Neural cell (in vitro differentiated cells): ENCODE measurements around the gene TFF2. TPM values are rescaled to one million over a fixed set of nuclear protein-coding genes. Genes with fewer than 3 reads are reported as not detected.

Experiments
- H2AFZ ChIP-seq: fragments of 200-600, 300-800 bp; sonication (generic), shearing (Covaris generic); 2 replicates; pipeline ENCODE4 v1.6.0; 2014; ENCODE audit warnings: low read depth, mild to moderate bottlenecking, antibody characterized with exemption, low read length, moderate library complexity
- H3F3A ChIP-seq: fragments of 200-600 bp; shearing (Covaris generic); 2 replicates; pipeline ENCODE4 v1.6.1; 2016; ENCODE audit warnings: mild to moderate bottlenecking, moderate library complexity, mixed read lengths, antibody characterized with exemption, low read length; ENCODE audit not compliant: insufficient read depth, poor library complexity, severe bottlenecking
- H3K27ac ChIP-seq: fragments of 200-600, 300-800 bp; sonication (generic), shearing (Covaris generic); 2 replicates; pipeline ENCODE4 v1.5.1; 2014; ENCODE audit warnings: mild to moderate bottlenecking, low read length, moderate library complexity
- H3K27me3 ChIP-seq: fragments of 300-800, 200-600 bp; sonication (generic), shearing (Covaris generic); 2 replicates; pipeline ENCODE4 v1.6.0; 2014; ENCODE audit warnings: mild to moderate bottlenecking, low read depth, low read length, moderate library complexity; ENCODE audit not compliant: insufficient read depth
- H3K36me3 ChIP-seq: fragments of 300-800, 200-600 bp; sonication (generic), shearing (Covaris generic); 2 replicates; pipeline ENCODE4 v1.5.1; 2014; ENCODE audit warnings: mild to moderate bottlenecking, antibody characterized with exemption, low read length, moderate library complexity; ENCODE audit not compliant: insufficient read depth
- H3K4me2 ChIP-seq: fragments of 300-800, 200-600 bp; sonication (generic), shearing (Covaris generic); 2 replicates; pipeline ENCODE4 v1.6.0; 2014; ENCODE audit warnings: mild to moderate bottlenecking, low read length
- H3K4me3 ChIP-seq: fragments of 300-800, 200-600 bp; sonication (generic), shearing (Covaris generic); 2 replicates; pipeline ENCODE4 v1.5.1; 2014; ENCODE audit warnings: mild to moderate bottlenecking, low read length, moderate library complexity
- H3K79me2 ChIP-seq: fragments of 200-600 bp; shearing (Covaris generic); replicated peaks from 2 replicates; pipeline ENCODE4 v1.6.0; 2014; ENCODE audit warnings: mild to moderate bottlenecking, low read length, moderate library complexity; ENCODE audit not compliant: insufficient read depth
- H3K9ac ChIP-seq: fragments of 300-800, 200-600 bp; sonication (generic), shearing (Covaris generic); 2 replicates; pipeline ENCODE4 v1.6.1; 2016; ENCODE audit warnings: mild to moderate bottlenecking, low read length, mixed read lengths
- H3K9me2 ChIP-seq: fragments of 200-600 bp; shearing (Covaris generic); 2 replicates; pipeline ENCODE4 v1.6.1; 2016; ENCODE audit warnings: mild to moderate bottlenecking, low read length, mixed read lengths; ENCODE audit not compliant: insufficient read depth
- H3K9me3 ChIP-seq: fragments of 200-600, 300-800 bp; sonication (generic), shearing (Covaris generic); 2 replicates; pipeline ENCODE4 v1.6.1; 2016; ENCODE audit warnings: mild to moderate bottlenecking, mixed run types, low read length, moderate library complexity, mixed read lengths
- H4K20me1 ChIP-seq: fragments of 200-600 bp; shearing (Covaris generic); 2 replicates; pipeline ENCODE4 v1.6.1; 2016; ENCODE audit warnings: mild to moderate bottlenecking, mixed run types; ENCODE audit not compliant: insufficient read depth
- EP300 ChIP-seq: fragments of 450-650 bp; conservative IDR thresholded peaks from 2 replicates; pipeline ENCODE4 v1.6.1; 2014; ENCODE audit warnings: antibody characterized with exemption, mild to moderate bottlenecking, moderate library complexity; ENCODE audit not compliant: poor library complexity, severe bottlenecking
- EZH2 ChIP-seq: fragments of 200-600, 300-800 bp; shearing (Covaris generic), sonication (generic); IDR thresholded peaks from 2 replicates; pipeline ENCODE4 v1.6.1; 2014; ENCODE audit warnings: antibody characterized with exemption, low read length, borderline replicate concordance, mild to moderate bottlenecking; ENCODE audit not compliant: insufficient read depth, poor library complexity, severe bottlenecking
- MXI1 ChIP-seq: fragments of 450-650 bp; conservative IDR thresholded peaks from 2 replicates; pipeline ENCODE4 v1.6.1; 2014; ENCODE audit warnings: antibody characterized with exemption, mild to moderate bottlenecking; ENCODE audit not compliant: poor library complexity, severe bottlenecking
- POLR2AphosphoS5 ChIP-seq: IDR thresholded peaks from 2 replicates; pipeline ENCODE4 v1.6.1; 2012
- RAD21 ChIP-seq: fragments of 450-650 bp; conservative IDR thresholded peaks from 2 replicates; pipeline ENCODE4 v1.6.1; 2014; ENCODE audit warnings: antibody characterized with exemption, mild to moderate bottlenecking, moderate library complexity
- SMC3 ChIP-seq: fragments of 450-650 bp; conservative IDR thresholded peaks from 2 replicates; pipeline ENCODE4 v1.6.1; 2014; ENCODE audit warnings: antibody characterized with exemption, mild to moderate bottlenecking, moderate library complexity; ENCODE audit not compliant: poor library complexity
- TAF1 ChIP-seq: IDR thresholded peaks from 2 replicates; pipeline ENCODE4 v1.6.1; 2012; ENCODE audit warnings: low read depth
- polyA plus RNA-seq: library from polyadenylated mRNA; depleted of rRNA; stranded (reverse); fragments of >200 nt; gene quantifications from 2 replicates; pipeline ENCODE4 v1.2.3, GENCODE V29; 2014
- TF ChIP-seq, protein P1 (sequence below): IDR thresholded peaks from 2 replicates; pipeline ENCODE4 v1.6.1; 2012; ENCODE audit warnings: borderline replicate concordance
- TF ChIP-seq, protein P2 (sequence below): fragments of 450-650 bp; IDR thresholded peaks from 2 replicates; pipeline ENCODE4 v1.5.1; 2014; ENCODE audit warnings: antibody characterized with exemption, mild to moderate bottlenecking, moderate library complexity; ENCODE audit not compliant: poor library complexity, severe bottlenecking

Gene TFF2
- polyA plus RNA-seq, 1 donor from 2014 or later, result not detected

GRCh38 chr21:42319376-42319775 is 31.4 kb downstream of the TFF2 start:
- Histone ChIP-seq H3K9ac (no peak overlapping the region), H3K4me2 (no peak overlapping the region)

GRCh38 chr21:42317826-42318746 is 32.7 kb downstream of the TFF2 start:
- H3K79me2 ChIP-seq, result no peaks in the 10 kb centered on the region
- no peak overlapping the region for H3K4me3 ChIP-seq
- H3K9me3 ChIP-seq, result no peaks in the 10 kb centered on the region
- H3K27me3 ChIP-seq, result no peaks in the 10 kb centered on the region
- TF ChIP-seq EP300 (no peak), TAF1 (no peak), POLR2AphosphoS5 (no peak), SMC3 (no peak), RAD21 (no peak), EZH2 (no peak), MXI1 (no peak)
- TF ChIP-seq, protein P1, sequence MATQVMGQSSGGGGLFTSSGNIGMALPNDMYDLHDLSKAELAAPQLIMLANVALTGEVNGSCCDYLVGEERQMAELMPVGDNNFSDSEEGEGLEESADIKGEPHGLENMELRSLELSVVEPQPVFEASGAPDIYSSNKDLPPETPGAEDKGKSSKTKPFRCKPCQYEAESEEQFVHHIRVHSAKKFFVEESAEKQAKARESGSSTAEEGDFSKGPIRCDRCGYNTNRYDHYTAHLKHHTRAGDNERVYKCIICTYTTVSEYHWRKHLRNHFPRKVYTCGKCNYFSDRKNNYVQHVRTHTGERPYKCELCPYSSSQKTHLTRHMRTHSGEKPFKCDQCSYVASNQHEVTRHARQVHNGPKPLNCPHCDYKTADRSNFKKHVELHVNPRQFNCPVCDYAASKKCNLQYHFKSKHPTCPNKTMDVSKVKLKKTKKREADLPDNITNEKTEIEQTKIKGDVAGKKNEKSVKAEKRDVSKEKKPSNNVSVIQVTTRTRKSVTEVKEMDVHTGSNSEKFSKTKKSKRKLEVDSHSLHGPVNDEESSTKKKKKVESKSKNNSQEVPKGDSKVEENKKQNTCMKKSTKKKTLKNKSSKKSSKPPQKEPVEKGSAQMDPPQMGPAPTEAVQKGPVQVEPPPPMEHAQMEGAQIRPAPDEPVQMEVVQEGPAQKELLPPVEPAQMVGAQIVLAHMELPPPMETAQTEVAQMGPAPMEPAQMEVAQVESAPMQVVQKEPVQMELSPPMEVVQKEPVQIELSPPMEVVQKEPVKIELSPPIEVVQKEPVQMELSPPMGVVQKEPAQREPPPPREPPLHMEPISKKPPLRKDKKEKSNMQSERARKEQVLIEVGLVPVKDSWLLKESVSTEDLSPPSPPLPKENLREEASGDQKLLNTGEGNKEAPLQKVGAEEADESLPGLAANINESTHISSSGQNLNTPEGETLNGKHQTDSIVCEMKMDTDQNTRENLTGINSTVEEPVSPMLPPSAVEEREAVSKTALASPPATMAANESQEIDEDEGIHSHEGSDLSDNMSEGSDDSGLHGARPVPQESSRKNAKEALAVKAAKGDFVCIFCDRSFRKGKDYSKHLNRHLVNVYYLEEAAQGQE, result no peak
- TF ChIP-seq, protein P2, sequence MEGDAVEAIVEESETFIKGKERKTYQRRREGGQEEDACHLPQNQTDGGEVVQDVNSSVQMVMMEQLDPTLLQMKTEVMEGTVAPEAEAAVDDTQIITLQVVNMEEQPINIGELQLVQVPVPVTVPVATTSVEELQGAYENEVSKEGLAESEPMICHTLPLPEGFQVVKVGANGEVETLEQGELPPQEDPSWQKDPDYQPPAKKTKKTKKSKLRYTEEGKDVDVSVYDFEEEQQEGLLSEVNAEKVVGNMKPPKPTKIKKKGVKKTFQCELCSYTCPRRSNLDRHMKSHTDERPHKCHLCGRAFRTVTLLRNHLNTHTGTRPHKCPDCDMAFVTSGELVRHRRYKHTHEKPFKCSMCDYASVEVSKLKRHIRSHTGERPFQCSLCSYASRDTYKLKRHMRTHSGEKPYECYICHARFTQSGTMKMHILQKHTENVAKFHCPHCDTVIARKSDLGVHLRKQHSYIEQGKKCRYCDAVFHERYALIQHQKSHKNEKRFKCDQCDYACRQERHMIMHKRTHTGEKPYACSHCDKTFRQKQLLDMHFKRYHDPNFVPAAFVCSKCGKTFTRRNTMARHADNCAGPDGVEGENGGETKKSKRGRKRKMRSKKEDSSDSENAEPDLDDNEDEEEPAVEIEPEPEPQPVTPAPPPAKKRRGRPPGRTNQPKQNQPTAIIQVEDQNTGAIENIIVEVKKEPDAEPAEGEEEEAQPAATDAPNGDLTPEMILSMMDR, result no peak
- no peak overlapping the region for H2AFZ ChIP-seq
- no peaks in the 10 kb centered on the region for H3K36me3 ChIP-seq
- H3K9ac ChIP-seq, result no peak overlapping the region
- no peak overlapping the region for H3K27ac ChIP-seq
- H4K20me1 ChIP-seq, result no peaks in the 10 kb centered on the region
- H3K9me2 ChIP-seq, result no peaks in the 10 kb centered on the region
- H3K4me2 ChIP-seq, result no peak overlapping the region
- H3F3A ChIP-seq, result no peaks in the 10 kb centered on the region

More at GRCh38 chr21:42319376-42319775, 31.4 kb downstream of the TFF2 start:
- no peaks in the 10 kb centered on the region for H3F3A ChIP-seq
- H3K27ac ChIP-seq, result no peak overlapping the region
- no peak overlapping the region for H2AFZ ChIP-seq
- no peaks in the 10 kb centered on the region for H3K36me3 ChIP-seq
- no peaks in the 10 kb centered on the region for H3K9me2 ChIP-seq
- H3K27me3 ChIP-seq, result no peaks in the 10 kb centered on the region
- H3K79me2 ChIP-seq, result no peaks in the 10 kb centered on the region
- TF ChIP-seq MXI1 (no peak), EZH2 (no peak), POLR2AphosphoS5 (no peak)
- no peak overlapping the region for H3K4me3 ChIP-seq
- H3K9me3 ChIP-seq, result no peaks in the 10 kb centered on the region
- no peaks in the 10 kb centered on the region for H4K20me1 ChIP-seq
